ENCODE measurements around the gene ACO2. TPM values are rescaled to one million over a fixed set of nuclear protein-coding genes. Genes with fewer than 3 reads are reported as not detected.

ACO2 gene
- total and polyA plus RNA-seq, 9 donors = 64.6 to 117 (median 105) TPM

DNA sequence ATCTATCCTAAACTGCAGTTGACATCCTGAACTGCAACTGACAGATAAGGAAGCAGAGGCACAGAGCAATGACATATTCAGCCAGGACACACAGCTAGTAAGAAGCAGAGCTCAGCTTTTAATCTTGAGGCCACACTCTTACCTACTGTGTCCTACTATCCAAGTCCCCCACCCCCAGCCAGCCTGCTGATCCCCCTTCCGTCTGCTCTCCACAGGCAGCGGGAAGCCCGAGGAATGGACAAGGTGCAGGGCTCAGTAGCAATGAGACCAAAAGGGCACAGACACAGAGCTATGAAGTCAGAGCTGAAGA is 71.0 kb downstream of the ACO2 start:
- Histone ChIP-seq H3K27me3 (ENCODE audit: control insufficient read depth, insufficient read depth, low read length) (no peaks in the 10 kb centered on the region), H3K36me3 (ENCODE audit: control insufficient read depth, insufficient read depth, low read length) (peaks cover 24% of the 10 kb centered on the region), H3K9me3 (replicated peaks; ENCODE audit: control insufficient read depth, low read depth, low read length) (no peaks in the 10 kb centered on the region), H3K4me3 (ENCODE audit: low read length) (no peak overlapping the region), H3K27ac (ENCODE audit: low read length) (no peak overlapping the region), H3K4me1 (ENCODE audit: control insufficient read depth, insufficient read depth, low read length) (peaks cover 12% of the 10 kb centered on the region)
- 80% methylated on average over 2 of the region's 3 CpGs for WGBS (ENCODE audit: insufficient coverage)
- no peak for DNase-seq

DNA sequence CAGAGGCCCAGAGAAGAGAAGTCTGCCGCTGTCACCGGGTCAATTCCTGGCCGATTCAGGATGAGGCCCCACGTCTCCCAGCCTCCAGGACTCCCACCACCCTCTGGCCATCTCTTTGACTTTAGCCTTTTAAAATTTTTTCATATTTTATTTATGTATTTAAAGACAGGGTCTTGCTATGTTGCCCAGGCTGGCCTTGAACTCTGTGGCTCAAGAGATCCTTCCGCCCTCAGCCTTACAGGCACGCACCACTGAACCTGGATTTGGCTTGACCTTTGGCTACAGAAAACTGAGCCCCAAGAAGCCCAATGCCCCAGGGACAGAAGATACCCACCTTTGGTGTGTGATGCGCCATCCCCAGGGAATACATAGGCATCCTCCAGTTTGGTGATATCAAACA is 71.4 kb downstream of the ACO2 start:
- H3K36me3 ChIP-seq (ENCODE audit: control insufficient read depth, insufficient read depth, low read length) = peaks cover 24% of the 10 kb centered on the region
- H3K4me1 ChIP-seq (ENCODE audit: control insufficient read depth, insufficient read depth, low read length) = peaks cover 15% of the 10 kb centered on the region
- no peak overlapping the region for H3K27ac ChIP-seq (ENCODE audit: low read length)
- no peak for DNase-seq
- no peaks in the 10 kb centered on the region for H3K27me3 ChIP-seq (ENCODE audit: control insufficient read depth, insufficient read depth, low read length)
- 91% methylated on average over 3 of the region's 7 CpGs for WGBS (ENCODE audit: insufficient coverage)
- H3K9me3 ChIP-seq (replicated peaks; ENCODE audit: control insufficient read depth, low read depth, low read length) = no peaks in the 10 kb centered on the region
- no peak overlapping the region for H3K4me3 ChIP-seq (ENCODE audit: low read length)

DNA sequence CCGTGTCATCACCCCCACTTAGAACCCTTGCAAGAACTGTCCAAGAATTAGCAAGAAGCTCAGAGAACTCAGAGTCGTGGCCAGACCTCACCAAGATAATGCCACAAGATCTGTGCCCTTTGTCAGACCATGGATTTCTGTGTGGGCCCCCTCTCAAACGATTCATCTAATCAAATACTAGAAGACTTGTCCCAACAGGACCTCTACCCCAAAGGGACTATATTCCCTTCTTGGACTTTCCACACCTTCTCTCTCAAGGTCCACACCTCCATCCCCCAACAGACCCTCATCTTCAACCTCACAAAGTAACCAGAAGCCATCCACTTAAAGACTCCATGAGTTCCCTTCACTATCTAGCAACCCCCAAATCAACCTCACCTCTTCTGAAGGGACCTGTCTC is 72.6 kb downstream of the ACO2 start:
- no peak for DNase-seq
- Histone ChIP-seq H3K27me3 (ENCODE audit: control insufficient read depth, insufficient read depth, low read length) (no peaks in the 10 kb centered on the region), H3K4me1 (ENCODE audit: control insufficient read depth, insufficient read depth, low read length) (peaks cover 15% of the 10 kb centered on the region), H3K27ac (ENCODE audit: low read length) (no peak overlapping the region), H3K36me3 (ENCODE audit: control insufficient read depth, insufficient read depth, low read length) (peaks cover 24% of the 10 kb centered on the region), H3K9me3 (replicated peaks; ENCODE audit: control insufficient read depth, low read depth, low read length) (no peaks in the 10 kb centered on the region), H3K4me3 (ENCODE audit: low read length) (no peak overlapping the region)
- 84% methylated on average over 3 of the region's 3 CpGs for WGBS (ENCODE audit: insufficient coverage)

DNA sequence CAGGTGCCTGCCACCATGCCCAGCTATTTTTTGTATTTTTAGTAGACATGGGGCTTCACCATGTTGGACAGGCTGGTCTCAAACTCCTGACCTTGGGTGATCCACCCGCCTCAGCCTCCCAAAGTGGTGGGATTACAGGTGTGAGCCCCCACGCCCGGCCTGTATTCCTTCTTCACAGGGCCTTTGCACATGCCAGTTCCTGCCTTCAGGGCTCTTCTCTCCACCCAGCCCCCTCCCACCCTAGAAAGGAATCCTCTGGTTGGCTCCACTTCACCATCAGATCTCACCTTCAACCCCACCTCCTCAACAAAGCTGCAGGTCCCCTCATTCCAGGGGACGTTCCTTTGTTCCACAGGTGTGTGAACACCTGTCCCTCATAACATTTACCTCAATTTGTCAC is 73.3 kb downstream of the ACO2 start:
- no peaks in the 10 kb centered on the region for H3K9me3 ChIP-seq (replicated peaks; ENCODE audit: control insufficient read depth, low read depth, low read length)
- no peak overlapping the region for H3K4me3 ChIP-seq (ENCODE audit: low read length)
- no peak overlapping the region for H3K27ac ChIP-seq (ENCODE audit: low read length)
- H3K36me3 ChIP-seq (ENCODE audit: control insufficient read depth, insufficient read depth, low read length) = peaks cover 24% of the 10 kb centered on the region
- peaks cover 15% of the 10 kb centered on the region for H3K4me1 ChIP-seq (ENCODE audit: control insufficient read depth, insufficient read depth, low read length)
- 86% methylated on average over 2 of the region's 4 CpGs for WGBS (ENCODE audit: insufficient coverage)
- no peak for DNase-seq
- H3K27me3 ChIP-seq (ENCODE audit: control insufficient read depth, insufficient read depth, low read length) = no peaks in the 10 kb centered on the region

DNA sequence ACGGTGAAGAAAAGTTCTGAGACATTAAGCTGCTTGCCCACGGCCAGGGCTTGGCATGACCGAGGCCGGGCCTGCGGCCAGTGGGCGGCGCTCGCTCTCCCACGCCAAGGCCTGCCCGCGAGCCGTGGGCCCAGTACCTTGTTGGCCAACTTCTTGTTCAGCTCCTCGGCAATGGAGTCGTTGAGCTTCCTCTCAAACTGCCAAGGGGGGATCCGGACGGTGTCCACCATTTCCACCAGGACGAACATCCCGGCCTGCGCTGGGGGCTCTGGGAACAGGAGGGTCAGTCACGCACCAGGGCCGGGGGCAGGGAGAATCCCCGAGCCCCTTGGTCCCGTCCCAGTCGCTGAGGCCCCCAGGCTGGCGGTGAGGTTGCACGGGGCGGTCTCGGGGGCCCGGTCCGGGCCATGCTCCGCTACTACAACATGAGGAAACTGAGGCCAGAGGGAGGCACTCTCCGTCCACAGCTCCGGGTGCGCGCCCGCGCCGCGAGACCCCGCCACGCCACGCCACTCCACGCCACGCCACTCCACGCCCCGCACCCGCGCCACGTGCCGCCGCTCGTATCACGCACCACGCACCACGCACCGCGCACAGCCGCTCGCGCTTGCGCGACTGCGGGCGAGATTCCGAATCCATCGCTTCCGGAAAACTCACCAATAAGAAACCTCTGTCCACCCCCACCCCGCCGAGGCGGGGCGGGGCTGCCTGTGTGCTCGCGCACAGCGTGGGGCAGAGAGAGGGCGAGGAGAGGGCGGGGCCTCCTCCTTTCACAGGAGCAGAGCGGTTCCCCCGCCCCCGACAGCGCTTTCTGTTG is 75.1 kb downstream of the ACO2 start, which contains the start of gene POLR3H:
Gene POLR3H, minus strand, starts transcription at position 617 of the 817 bp plus-strand sequence. Its CDS starts 369 bp downstream, at position 248.
- Histone ChIP-seq H3K36me3 (ENCODE audit: control insufficient read depth, insufficient read depth, low read length) (peaks cover 15% of the 10 kb centered on the region), H3K27ac (ENCODE audit: low read length) (peak within 1 kb of the TSS; percentile 88), H3K9me3 (replicated peaks; ENCODE audit: control insufficient read depth, low read depth, low read length) (no peaks in the 10 kb centered on the region), H3K4me1 (ENCODE audit: control insufficient read depth, insufficient read depth, low read length) (peaks cover 15% of the 10 kb centered on the region), H3K27me3 (ENCODE audit: control insufficient read depth, insufficient read depth, low read length) (no peaks in the 10 kb centered on the region), H3K4me3 (ENCODE audit: low read length) (peak within 1 kb of the TSS; percentile 96)
- peak; percentile 99 for DNase-seq
- under 1% methylated on average over 63 of the region's 80 CpGs for WGBS (ENCODE audit: insufficient coverage)

DNA sequence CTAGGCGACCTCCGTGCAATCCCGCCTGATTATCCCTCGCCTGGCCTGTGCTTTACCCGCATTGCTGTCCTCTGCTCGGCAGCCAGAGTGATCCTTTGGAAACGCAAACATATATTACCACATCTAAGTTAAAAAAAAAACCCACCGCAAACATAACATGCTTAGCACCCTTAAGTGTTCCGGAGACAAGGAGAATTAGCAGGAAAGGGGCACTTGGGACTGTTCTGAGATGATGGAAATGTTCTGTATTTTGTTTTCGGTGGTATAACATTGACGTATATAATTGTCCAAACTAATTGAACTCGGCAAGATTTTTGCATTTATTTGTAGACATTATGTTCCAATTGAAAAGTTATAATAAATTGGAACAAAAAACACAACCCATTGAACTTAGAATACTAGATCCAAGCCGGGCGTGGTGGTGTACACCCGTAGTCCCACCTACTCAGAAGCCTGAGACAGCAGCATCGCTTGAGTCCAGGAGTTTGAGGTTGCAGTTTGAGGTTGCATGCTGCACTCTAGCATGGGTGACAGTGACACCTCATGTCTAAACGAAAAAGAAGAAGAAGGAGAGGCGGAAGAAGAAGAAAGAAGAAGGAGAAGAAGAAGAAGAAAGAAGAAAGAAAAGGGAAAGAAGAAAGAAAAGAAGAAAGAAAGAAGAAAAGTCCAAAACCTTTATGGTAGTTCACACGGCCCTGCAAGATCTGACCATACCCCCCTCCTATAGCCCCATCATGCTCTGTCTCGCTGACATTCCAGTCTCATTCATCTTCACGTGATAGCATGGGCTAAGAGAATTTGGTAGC is 76.0 kb downstream of the ACO2 start:
- Histone ChIP-seq H3K36me3 (ENCODE audit: control insufficient read depth, insufficient read depth, low read length) (peaks cover 11% of the 10 kb centered on the region), H3K4me3 (ENCODE audit: low read length) (peak overlapping the region; percentile 96), H3K27ac (ENCODE audit: low read length) (peak overlapping the region; percentile 60), H3K9me3 (replicated peaks; ENCODE audit: control insufficient read depth, low read depth, low read length) (no peaks in the 10 kb centered on the region), H3K4me1 (ENCODE audit: control insufficient read depth, insufficient read depth, low read length) (peaks cover 15% of the 10 kb centered on the region), H3K27me3 (ENCODE audit: control insufficient read depth, insufficient read depth, low read length) (no peaks in the 10 kb centered on the region)
- WGBS (ENCODE audit: insufficient coverage) = 7% methylated on average over 7 of the region's 21 CpGs
- no peak for DNase-seq

DNA sequence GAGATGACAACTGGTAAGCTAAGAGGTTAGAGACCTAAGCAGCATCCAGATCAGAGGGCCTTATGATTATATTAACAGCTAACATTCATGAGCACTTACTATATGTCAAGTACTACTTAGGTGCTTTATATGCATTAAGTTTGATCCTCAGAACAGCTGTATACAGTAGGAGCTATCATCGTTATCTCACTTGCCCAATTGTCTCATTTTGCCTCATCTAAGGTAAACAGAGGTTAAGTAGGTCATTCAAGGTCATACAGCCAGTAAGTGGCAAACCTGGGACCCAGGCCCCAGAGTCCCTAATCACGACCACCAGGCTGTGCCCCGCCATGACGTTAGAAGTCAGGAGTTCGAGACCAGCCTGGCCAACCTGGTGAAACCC is 79.9 kb downstream of the ACO2 start:
- Histone ChIP-seq H3K4me1 (ENCODE audit: control insufficient read depth, insufficient read depth, low read length) (peaks cover 19% of the 10 kb centered on the region), H3K27me3 (ENCODE audit: control insufficient read depth, insufficient read depth, low read length) (no peaks in the 10 kb centered on the region), H3K36me3 (ENCODE audit: control insufficient read depth, insufficient read depth, low read length) (no peaks in the 10 kb centered on the region), H3K4me3 (ENCODE audit: low read length) (no peak overlapping the region), H3K27ac (ENCODE audit: low read length) (no peak overlapping the region), H3K9me3 (replicated peaks; ENCODE audit: control insufficient read depth, low read depth, low read length) (no peaks in the 10 kb centered on the region)
- 88% methylated on average over 3 of the region's 5 CpGs for WGBS (ENCODE audit: insufficient coverage)
- DNase-seq = no peak

DNA sequence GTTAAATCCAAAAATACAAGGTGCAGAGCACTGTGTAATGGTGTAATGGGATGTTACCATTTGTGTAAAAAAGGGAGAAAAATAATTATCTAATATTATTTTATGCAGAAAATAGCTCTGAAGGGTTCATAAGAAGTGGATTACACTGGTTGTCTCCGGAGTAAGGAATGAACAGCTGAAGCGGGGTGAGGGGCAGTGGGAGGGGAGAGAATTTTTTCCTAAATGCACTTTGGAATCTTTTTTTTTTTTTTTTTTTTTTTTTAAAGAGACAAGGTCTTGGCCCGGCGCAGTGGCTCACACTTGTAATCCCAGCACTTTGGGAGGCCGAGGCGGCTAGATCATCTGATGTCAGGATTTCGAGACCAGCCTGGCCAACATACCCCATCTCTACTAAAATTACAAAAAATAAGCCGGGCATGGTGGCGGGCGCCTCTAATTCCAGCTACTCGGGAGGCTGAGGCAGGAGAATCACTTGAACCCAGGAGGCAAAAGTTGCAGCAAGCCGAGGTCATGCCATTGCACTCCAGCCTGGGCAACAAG is 82.1 kb downstream of the ACO2 start:
- no peaks in the 10 kb centered on the region for H3K27me3 ChIP-seq (ENCODE audit: control insufficient read depth, insufficient read depth, low read length)
- WGBS (ENCODE audit: insufficient coverage) = 60% methylated on average over 6 of the region's 12 CpGs
- H3K4me3 ChIP-seq (ENCODE audit: low read length) = no peak overlapping the region
- no peaks in the 10 kb centered on the region for H3K36me3 ChIP-seq (ENCODE audit: control insufficient read depth, insufficient read depth, low read length)
- peak; percentile 63 for DNase-seq
- H3K27ac ChIP-seq (ENCODE audit: low read length) = peak overlapping the region; percentile 59
- H3K4me1 ChIP-seq (ENCODE audit: control insufficient read depth, insufficient read depth, low read length) = peaks cover 20% of the 10 kb centered on the region
- H3K9me3 ChIP-seq (replicated peaks; ENCODE audit: control insufficient read depth, low read depth, low read length) = no peaks in the 10 kb centered on the region

DNA sequence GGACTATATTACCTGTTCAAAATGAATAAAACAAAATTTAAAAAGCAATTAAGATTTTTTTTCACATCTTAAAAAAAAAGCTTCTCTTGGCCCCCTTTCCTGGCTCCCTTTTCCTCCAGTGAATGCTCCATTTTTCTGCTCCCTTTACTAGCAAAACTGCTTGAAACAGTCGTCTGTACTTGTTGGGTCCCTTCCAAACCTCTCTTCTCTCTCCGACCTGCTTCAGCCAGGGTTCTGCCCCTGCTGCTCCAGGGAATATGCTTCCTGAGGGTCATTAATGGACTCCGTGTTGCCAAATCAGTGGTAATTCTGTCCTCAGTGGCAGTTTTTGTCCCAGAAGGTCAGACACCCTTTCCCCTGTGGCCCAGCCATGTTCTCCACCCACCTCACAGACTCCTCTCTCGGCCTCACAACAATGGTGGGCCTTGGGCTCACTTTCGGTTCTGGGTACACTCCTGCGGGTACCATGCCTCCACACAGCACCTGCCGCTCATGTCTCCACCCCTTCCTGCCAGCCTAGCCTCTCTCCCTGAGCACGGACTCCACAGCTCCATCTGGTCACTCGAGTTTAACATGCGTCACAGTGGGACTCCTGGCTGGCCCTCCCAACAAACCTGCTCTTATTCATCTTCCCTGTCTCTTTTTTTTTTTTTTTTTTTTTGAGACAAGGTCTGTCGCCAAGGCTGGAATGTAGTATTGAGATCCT is 83.1 kb downstream of the ACO2 start:
- no peak overlapping the region for H3K4me3 ChIP-seq (ENCODE audit: low read length)
- H3K4me1 ChIP-seq (ENCODE audit: control insufficient read depth, insufficient read depth, low read length) = peaks cover 29% of the 10 kb centered on the region
- H3K9me3 ChIP-seq (replicated peaks; ENCODE audit: control insufficient read depth, low read depth, low read length) = no peaks in the 10 kb centered on the region
- H3K27me3 ChIP-seq (ENCODE audit: control insufficient read depth, insufficient read depth, low read length) = no peaks in the 10 kb centered on the region
- no peak overlapping the region for H3K27ac ChIP-seq (ENCODE audit: low read length)
- no peak for DNase-seq
- WGBS (ENCODE audit: insufficient coverage) = 51% methylated on average over 7 of the region's 11 CpGs
- no peaks in the 10 kb centered on the region for H3K36me3 ChIP-seq (ENCODE audit: control insufficient read depth, insufficient read depth, low read length)
